Stimulated activated CD8-positive, alpha-beta memory T cell treated with anti-CD3 and anti-CD28 coated beads, Interleukin-15, amount 100 ng/mL, for 4 hours (primary cell): ENCODE results near the gene ZNF628.
"Not testable (repeated sequence)": the region's sequence is repeated elsewhere in the genome, so short reads cannot be mapped to it uniquely, and the experiment has no call there.

Experiments
- DNase-seq, 2 donors: peaks; one replicate each; pipeline ENCODE4 v3.0.0-alpha.2; 2020; ENCODE audit warnings: low read depth in 2 of 2

ZNF628 gene

GRCh38 chr19:55476100-55476775, at the start of gene ZNF628:
ZNF628 (plus strand) TSS chr19:55476617; CDS start chr19:55479911, 3,294 bp downstream.
- peak; percentile 95 to 96 for DNase-seq

GRCh38 chr19:55431183-55431582, 45.2 kb upstream of the ZNF628 start:
- DNase-seq: no peak

- no peak for DNase-seq
These were observed 44.0 kb upstream of the ZNF628 start for GRCh38 chr19:55432241-55432959.

DNA sequence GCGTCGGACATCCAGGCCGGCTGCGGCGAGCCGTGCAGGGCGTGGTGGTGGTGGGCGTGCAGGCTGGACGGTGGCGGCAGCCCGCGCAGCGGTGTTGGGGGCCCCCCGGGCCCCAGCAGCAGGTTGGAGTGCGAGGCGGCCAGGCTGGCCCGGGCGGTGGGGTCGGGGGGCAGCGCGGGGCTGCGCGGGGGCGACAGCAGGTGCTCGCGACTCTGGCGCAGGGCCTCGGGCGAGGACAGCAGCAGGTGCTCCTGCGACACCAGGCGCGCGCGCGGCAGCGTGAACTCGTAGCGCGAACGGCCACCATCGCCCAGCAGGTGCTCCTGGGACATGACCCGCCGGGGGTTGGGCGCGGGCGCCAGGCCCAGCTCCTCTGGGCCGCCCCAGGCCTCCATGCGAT, 43.1 kb upstream of the ZNF628 start:
- DNase-seq: no peak

DNA sequence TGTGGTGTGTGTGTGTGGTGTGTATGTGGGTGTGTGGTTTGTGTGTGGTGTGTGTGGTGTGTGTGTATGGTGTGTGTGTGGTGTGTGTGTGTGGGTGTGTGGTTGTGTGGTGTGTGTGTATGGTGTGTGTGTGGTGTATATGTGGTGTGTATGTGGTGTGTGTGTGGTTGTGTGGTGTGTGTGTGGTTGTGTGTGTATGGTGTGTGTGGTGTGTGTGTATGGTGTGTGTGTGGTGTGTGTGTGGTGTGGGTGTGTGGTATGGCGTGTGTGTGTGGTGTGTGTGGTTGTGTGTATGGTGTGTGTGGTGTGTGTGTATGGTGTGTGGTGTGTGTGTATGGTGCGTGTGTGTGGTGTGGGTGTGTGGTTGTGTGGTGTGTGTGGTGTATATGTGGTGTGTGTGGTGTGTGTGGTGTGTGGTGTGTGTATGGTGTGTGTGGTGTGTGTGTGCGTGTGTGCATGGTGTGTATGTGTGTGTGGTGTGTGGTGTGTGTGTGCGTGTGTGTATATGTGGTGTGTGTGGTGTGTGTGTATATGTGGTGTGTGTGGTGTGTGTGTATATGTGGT, 42.0 kb upstream of the ZNF628 start:
- no peak for DNase-seq

- no peak for DNase-seq
These were observed 41.4 kb upstream of the ZNF628 start for GRCh38 chr19:55435020-55435419.

GRCh38 chr19:55436847-55437246, 39.6 kb upstream of the ZNF628 start:
- no peak for DNase-seq

- no peak for DNase-seq
These were observed 39.0 kb upstream of the ZNF628 start for GRCh38 chr19:55437410-55437809.

DNA sequence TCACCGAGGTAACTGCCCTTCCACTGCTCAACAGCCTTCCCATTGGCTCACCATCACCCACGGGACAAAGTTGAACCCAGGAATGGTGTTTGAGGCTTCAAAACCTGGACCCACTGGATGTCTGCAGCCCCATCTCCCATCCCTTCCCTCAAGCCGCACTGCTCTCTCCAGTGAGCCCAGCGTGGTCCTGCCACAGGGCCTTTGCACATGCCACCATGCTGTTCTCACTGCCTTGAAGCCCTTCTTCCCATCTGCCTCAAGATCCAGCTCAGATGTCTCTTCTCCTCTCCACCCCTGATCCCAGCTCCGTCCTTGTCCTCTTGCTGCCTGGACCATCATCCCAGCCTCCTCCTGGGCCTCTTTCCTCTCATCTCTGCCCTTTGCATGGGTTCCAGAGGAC, 37.4 kb upstream of the ZNF628 start:
- no peak for DNase-seq

DNA sequence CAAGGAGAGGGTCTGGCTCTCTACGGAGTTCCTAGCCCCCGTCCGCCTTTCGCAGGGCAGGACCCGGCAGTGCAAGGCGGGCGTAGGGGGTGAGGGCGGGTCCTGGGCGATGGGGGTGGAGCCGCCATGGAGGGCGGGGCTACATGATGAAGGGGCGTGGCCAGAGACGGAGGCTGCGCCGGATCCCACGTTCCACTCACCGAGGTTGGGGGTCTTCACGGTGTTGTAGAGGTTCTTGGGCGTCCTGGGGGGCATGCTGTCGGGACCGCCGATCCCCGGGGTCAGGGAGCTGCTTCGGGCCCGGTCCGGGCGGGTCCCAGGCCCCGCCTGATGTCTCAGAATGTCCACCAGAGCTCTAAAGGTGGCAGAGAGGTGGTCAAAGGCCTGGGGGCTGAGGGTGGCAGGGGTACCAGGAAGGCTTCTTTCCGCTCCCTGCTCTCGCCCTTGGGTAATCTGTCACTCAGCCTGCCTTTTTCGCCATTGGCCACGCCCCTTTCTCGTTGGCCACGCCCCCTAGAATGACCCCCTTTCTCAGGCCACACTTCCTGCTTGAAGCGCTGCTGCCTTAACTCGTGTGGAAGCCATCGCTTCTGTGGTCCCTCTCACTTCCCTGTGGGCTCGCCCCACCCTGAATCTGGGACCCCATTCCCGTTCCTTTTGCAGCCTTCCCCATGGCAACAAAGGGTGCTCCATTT, 35.9 kb upstream of the ZNF628 start:
- DNase-seq: no peak

DNA sequence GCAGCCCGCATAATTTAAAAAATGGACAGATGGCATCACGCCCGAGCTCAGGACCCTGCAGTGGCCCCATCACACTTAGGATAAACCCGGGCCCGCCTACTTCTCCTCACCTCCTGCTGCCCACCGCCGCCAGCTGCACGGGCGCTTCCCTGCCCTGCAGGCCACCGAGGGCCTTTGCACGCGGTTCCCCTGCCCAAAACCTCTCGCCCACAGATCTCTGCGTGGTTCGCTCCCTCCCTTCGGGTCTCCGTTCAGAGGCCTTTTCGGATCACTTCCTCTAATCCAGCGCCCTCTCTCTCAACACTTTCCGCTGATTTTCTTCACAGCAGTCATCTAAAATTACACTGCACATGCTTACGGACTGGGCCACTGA, 35.1 kb upstream of the ZNF628 start:
- DNase-seq: no peak

DNA sequence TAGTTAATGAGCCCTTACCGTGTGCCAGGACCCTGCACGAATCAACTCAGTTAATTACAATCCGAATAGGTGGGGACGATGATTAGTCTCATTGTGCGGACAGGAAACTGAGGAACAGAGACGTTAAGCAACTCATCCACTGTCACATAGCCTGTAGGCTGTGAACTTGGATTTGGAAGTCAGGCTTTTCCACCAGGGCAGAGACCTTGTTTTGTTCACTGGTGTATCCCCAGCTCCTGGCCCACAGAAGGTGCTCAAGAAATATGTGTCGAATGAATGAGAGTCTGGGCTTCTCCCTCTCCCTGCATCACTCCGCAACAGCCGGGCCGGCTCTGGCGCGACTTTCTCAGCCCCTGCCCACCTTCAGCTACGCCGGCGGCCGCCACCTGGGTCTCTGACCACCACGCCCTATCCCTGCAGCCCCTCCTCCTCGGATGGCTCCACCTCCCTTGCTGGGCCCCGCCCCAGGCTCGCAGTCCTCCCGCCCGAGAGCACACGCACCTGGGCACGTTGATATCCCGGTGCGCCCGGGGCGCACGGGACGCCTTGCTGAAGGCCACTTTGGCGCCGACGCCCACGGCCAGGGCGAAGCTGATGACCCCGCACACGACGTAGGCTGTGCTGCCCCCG, 34.6 kb upstream of the ZNF628 start:
- DNase-seq: no peak

DNA sequence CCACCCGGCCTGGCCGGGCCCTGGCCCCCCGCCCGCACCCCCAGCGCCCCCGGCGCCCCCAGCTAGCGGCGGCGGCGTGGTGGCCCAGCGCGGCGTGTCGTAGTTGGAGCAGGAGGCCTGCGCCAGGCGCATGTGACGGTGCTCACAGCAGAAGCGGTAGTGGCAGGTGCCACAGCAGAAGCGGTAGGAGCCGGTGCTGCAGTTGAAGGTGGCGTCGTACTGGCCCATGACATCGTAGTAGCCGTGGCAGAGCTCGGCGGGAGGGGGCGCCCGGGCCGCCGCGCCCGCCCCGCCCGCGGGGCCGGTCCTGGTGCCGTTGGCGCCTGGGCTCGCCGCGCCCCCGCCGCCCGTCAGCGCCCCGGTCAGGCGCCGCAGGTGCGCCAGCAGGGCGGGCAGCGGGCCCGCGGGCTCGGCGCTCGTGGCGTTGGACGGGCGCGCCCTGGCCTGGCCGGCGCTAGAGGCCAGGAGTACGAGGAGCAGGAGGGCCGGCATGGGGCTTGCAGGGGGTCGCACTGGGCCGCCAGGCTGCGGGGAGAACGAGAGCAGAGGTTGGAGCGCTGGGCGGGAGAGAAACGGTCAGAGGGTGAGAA, 34.0 kb upstream of the ZNF628 start:
- no peak for DNase-seq

DNA sequence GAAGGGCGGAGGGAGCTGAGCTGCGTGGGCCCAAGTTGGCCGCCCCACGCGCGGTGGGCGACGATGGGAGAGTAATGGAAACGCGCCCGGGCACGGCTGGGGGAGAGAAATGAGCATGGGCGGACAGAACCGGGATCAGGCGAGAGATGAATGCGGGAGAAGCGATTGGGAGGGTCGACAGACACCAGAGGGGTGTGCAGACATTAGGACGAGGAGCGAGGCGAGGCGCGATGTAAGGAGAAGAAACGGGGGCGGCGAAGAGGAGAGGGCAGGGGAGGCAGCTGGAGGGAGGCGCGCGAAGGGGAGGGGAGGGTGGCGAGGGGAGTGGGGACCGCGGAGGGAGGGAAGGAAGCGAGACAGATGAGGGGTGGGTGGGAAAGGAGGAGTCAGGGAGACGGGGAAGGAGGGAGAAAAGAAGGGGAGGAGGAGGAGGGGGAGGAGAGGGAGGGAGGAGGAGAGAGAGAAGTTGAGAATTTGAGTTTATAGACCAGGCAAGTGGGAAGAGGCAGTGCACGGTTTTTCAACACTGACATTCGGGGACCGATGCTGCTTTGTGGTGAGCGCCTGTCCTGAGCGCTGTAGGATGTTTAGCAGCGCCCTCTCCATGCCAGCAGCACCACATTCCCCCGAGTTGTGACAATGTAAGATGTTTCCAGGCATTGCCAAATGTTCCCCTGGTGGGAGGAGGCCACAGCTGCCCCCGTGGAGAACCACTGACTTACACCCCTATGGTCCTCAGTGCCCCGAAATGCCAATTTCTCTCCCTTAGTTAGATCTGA, 33.2 kb upstream of the ZNF628 start, which contains the start of gene SHISA7:
Gene SHISA7 (minus strand): TSS at position 256 of the 779 bp plus-strand sequence. CDS start 437 bp downstream, outside the sequence.
- DNase-seq: no peak

DNA sequence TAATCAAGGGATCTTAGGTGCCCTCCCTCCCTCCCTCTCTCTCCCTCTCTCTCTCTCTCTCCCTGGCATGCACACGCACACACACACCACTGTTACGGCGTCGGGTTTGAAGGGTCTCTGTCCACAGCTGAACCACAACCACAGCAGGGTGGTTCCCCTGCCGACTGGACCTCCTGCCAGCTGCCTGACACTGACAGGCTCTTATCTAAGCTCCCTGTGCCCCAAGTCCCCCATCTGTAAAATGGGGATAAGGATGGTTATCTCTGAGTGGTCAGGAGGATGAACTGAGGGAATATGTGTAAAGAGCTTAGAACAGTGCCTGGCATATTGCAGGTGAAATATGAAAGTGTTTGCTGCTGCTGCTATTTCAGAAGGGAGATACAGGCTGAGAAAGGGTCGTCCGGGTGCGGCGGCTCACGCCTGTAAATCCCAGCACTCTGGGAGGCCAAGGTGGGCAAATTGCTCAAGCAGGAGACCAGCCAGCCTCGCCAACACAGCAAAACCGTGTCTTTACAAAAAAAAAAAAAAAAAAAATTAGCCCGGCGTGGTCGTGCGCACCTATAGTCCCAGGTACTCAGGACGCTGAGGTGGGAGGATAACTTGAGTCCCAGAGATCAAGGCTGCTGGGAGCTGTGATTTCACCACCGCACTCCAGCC, 32.5 kb upstream of the ZNF628 start:
- DNase-seq: no peak

- DNase-seq: no peak
These were observed 31.8 kb upstream of the ZNF628 start for GRCh38 chr19:55444646-55445045.

DNA sequence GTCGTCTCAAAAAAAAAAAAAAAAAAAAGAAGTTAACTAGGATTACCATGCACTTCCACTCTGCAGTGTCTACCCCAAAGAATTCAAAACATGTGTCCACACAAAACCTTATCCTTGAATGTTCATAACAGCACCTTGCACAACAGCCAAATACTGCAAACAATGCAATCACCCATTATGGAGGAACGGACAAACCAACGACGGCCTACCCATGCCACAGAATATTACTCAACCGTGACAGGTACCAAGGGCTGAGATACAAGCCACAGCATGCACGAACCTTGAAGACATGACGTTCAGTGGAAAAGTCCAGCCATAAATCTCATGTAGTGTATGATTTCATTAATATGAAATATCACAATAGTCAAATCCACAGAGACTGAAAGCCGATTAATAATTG, 30.4 kb upstream of the ZNF628 start:
- no peak for DNase-seq

DNA sequence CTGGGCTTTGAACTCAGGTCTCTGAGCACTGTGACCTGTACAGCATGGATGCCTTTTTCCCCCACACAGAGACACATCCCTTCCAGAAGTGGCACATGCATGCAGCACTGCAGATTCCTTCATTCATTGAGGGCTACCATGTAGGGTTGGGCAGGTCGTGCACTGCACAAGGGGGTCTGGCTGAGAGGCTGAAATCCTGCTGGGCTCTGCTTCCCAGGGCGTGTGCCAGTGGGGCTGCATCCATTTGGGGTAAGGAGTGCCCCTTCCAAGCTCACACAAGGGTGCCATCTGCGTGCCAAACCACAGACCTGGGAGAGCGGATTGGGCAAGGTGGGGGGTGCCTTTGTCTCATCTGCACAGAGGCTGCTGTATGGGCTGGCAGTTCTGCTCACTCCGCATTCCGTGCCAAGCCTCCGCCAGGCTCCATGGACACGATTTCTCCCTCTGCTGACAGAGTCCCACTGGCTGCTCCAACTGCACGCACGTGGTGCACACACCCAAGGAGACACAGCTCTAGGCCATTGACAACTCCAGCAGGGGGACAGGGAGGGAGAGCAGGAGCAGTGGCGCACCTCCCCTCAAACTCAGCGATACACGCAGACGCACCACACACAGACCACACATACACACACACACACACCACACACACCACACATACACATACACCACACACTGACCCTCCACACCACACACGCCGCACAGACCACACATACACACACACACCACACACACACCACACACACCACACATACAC, 28.8 kb upstream of the ZNF628 start:
- DNase-seq: no peak

GRCh38 chr19:55448175-55448490, 28.3 kb upstream of the ZNF628 start:
- DNase-seq: not testable (repeated sequence)

- no peak for DNase-seq
These were observed 26.9 kb upstream of the ZNF628 start for GRCh38 chr19:55449469-55449868.
